Stimulated activated CD4-positive, alpha-beta T cell treated with anti-CD3 and anti-CD28 coated beads, Interleukin-15, amount 100 ng/mL, for 1 hour (primary cell): ENCODE measurements around the gene SCAMP5.

Experiments
- DNase-seq, 2 donors: peaks; one replicate each; pipeline ENCODE4 v3.0.0-alpha.2; 2020; ENCODE audit warnings: low read depth in 1 of 2, low spot score in 1 of 2

Gene SCAMP5

DNA sequence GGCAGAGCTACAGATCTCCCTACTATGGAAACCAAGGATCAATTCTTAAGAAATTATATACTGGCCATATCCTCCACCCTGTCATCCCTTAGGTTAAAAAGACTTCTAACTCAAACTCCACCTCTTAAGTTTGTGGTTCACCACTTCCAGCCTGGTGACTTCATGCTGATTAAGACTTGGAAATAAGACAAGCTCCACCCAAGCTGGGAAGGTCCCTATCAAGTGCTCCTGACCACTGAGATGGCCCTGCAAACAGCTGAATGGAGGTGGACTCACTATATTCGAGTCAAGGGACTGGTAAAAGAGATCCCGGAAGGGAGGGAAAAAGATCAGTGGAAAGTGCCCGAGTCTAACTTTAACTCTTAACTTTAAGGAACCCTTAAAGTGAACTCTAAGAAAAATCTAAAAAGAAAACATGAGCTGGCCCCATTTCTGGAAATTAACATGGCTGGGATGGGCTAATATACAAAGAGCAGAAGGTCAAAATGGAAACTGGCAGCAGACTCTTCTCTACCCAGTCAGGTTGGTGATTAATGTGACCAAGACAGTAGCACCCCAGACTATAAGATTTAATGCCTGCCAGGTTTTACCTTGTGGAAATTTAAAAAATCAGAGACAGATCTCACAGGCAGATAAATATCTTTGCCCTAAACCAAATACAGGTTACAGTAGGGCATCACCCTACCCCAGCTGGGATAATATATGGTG, 71.9 kb downstream of the SCAMP5 start:
- DNase-seq: no peak

DNA sequence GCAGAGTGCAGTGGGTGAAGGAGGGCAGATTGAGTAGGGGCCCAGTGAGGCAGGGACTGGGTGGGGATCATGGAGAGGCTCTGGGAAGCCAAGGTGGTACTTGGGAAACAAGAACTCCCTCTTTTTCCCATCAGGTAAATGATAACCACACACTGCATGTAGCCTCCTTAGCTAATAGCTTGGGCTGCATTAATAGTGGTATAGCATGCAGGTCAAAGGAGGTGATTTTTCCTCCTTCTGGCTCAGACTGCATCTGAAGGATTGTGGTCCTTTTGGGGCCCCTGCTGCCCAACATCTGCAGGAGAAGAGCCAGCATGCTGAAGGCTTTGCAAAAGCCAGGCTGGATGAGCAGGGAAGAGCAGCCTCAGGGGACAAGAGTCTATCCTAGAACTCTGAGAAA, 73.4 kb downstream of the SCAMP5 start:
- DNase-seq: no peak

DNA sequence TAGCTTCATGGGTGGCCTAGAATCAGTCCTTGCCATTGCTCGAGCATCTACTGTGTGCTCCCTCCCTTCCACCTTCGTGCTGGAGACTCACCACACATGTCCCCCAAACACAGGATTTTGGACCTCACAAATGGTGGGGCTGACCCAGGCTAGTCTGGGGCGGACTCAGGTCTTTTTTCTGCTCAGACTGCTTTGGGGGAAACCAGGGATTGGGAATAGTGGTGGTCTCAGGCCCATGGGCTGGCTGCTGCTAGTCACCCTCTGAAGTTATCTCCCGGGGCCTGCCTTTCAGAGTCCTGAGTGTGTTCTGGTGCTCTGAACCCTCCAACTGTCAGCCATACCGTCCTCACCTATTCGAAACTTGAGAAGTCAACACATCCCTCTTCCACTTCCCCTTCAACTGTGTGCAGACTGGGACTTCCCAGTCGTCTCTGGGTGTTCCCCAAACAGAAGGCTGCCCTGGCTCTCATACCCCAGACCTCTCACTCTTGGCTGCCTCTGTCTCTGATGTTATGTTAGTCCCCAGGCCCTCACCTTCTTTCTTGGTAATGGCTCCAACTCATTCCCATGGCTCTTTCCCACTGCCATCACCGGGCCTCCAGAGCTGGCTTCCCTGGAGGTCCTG, 74.0 kb downstream of the SCAMP5 start:
- no peak for DNase-seq

DNA sequence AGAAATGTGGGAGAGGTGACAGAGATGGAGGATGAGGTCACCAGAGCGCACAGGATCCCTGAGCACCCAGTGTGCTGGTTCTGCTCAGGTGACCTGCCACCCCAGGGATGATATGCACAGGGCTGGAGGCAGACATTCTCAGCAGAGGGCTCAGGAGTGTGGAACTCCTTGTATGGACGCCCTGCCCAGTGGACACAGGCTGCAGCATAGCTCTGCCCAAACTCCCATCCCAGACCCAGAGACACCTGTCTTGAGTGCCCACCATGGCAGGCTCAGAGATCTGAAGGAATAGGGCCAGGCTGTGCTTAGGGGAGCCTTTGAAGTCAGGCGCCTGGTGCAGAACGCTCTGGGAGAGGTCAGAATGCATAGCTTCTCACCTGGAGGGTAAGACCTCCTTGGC, 75.3 kb downstream of the SCAMP5 start:
- DNase-seq: no peak
